HCT116 (cell line): ENCODE results near the gene GTSF1L. TPM values are rescaled to one million over a fixed set of nuclear protein-coding genes. Genes with fewer than 3 reads are reported as not detected.

ENCODE experiments used
- ATAC-seq: fragments of 200-7000 bp; cut with Tn5 transposase; 2 replicates; pipeline ENCODE4 v1.9.1; 2020; ENCODE audit warnings: mild to moderate bottlenecking, moderate library complexity
- BruUV-seq: library from RNA; stranded (reverse); fragments of 400-500 nt; replicated peaks from 2 replicates; lab custom pipeline; 2021; lab: Mats Ljungman, UMichigan
- CTCF ChIA-PET: fragments of 300-600 bp; sonication (Branson Sonifier 250); formaldehyde crosslinking; loops from one replicate; lab custom pipeline; 2021; ENCODE audit warnings: antibody characterized with exemption; lab: Charles Lee
- POLR2A ChIA-PET: fragments of 300-600, 350-600 bp; sonication (Branson Sonifier 250); formaldehyde crosslinking; loops from one replicate; lab custom pipeline; 2021; ENCODE audit warnings: antibody characterized with exemption; lab: Charles Lee
- RAD21 ChIA-PET, 2 experiments: fragments of 300-600 bp; sonication (Branson Sonifier 250); formaldehyde crosslinking; loops; one replicate each; lab custom pipeline; 2023; ENCODE audit warnings: low total read pairs in 2 of 2; ENCODE audit not compliant: uncharacterized antibody in 2 of 2, unreplicated experiment in 2 of 2, low non-redundant PET in 1 of 2; lab: Charles Lee
- DNase-seq: peaks from one replicate; pipeline ENCODE4 v3.0.0-alpha.2; 2010; ENCODE audit warnings: low read depth, low spot score
- H2AFZ ChIP-seq: fragments of 200-600 bp; shearing (Covaris generic), sonication (generic); 2 replicates; pipeline ENCODE4 v1.6.1; 2017; ENCODE audit warnings: low read depth, mixed run types, mixed read lengths, antibody characterized with exemption, low read length; ENCODE audit not compliant: poor library complexity, severe bottlenecking
- H3K27ac ChIP-seq: 2 replicates; pipeline ENCODE4 v1.5.1; 2012; ENCODE audit warnings: low read depth, low read length
- H3K27me3 ChIP-seq: fragments of 200-600 bp; sonication (generic); 2 replicates; pipeline ENCODE4 v1.6.1; 2016; ENCODE audit warnings: mixed run types, low read length, mixed read lengths; ENCODE audit not compliant: insufficient read depth
- H3K36me3 ChIP-seq, 2 experiments: fragments of 200-500 bp in 1 of 2; fragments of 200-600 bp in 1 of 2; sonication (Bioruptor generic) in 1 of 2; sonication (generic) in 1 of 2; 2 replicates each; pipeline versions ENCODE4 v1.5.1 to v1.6.1; 2014 to 2016; ENCODE audit warnings: low read length in 2 of 2, inconsistent platforms in 1 of 2, mixed read lengths in 1 of 2, mixed run types in 1 of 2; ENCODE audit not compliant: insufficient read depth in 2 of 2, control insufficient read depth in 1 of 2
- H3K4me1 ChIP-seq, 2 experiments: fragments of 200-600 bp in 1 of 2; sonication (generic) in 1 of 2; 2 replicates each; pipeline versions ENCODE4 v1.5.1 to v1.6.1; 2012 to 2017; ENCODE audit warnings: low read length in 2 of 2, inconsistent platforms in 1 of 2, mild to moderate bottlenecking in 1 of 2, mixed read lengths in 1 of 2, mixed run types in 1 of 2, moderate library complexity in 1 of 2; ENCODE audit not compliant: insufficient read depth in 2 of 2, control insufficient read depth in 1 of 2
- H3K4me2 ChIP-seq: fragments of 200-600 bp; sonication (generic); 2 replicates; pipeline ENCODE4 v1.6.1; 2017; ENCODE audit warnings: mixed run types, low read length, mixed read lengths
- H3K4me3 ChIP-seq, 2 experiments: fragments of 200-600 bp in 1 of 2; sonication (generic) in 1 of 2; replicated peaks in 1 of 2; 2 replicates each; pipeline ENCODE4 v1.5.1; 2011 to 2016; ENCODE audit warnings: low read length in 2 of 2, control low read depth in 1 of 2, low read depth in 1 of 2, mild to moderate bottlenecking in 1 of 2, mixed read lengths in 1 of 2, mixed run types in 1 of 2
- H3K79me2 ChIP-seq: fragments of 200-600 bp; sonication (generic); 2 replicates; pipeline ENCODE4 v1.6.1; 2017; ENCODE audit warnings: mild to moderate bottlenecking, mixed run types, low read length, moderate library complexity, mixed read lengths; ENCODE audit not compliant: insufficient read depth
- H3K9ac ChIP-seq: fragments of 200-600 bp; sonication (generic); 2 replicates; pipeline ENCODE4 v1.6.1; 2016; ENCODE audit warnings: low read length, mixed read lengths
- H3K9me2 ChIP-seq: fragments of 200-600 bp; sonication (generic), shearing (Covaris generic); 2 replicates; pipeline ENCODE4 v1.6.1; 2017; ENCODE audit warnings: mixed run types, mild to moderate bottlenecking, moderate library complexity; ENCODE audit not compliant: insufficient read depth
- H3K9me3 ChIP-seq, 2 experiments: fragments of 200-500 bp in 1 of 2; fragments of 200-600 bp in 1 of 2; sonication (Bioruptor generic) in 1 of 2; sonication (generic) in 1 of 2; 2 replicates each; pipeline ENCODE4 v1.6.1; 2014 to 2017; ENCODE audit warnings: low read length in 2 of 2, mixed read lengths in 2 of 2, inconsistent platforms in 1 of 2, low read depth in 1 of 2, mild to moderate bottlenecking in 1 of 2, mixed run types in 1 of 2, moderate library complexity in 1 of 2; ENCODE audit not compliant: control insufficient read depth in 1 of 2, insufficient read depth in 1 of 2
- H4K20me1 ChIP-seq: fragments of 200-600 bp; sonication (generic), shearing (Covaris generic); 2 replicates; pipeline ENCODE4 v1.6.1; 2017; ENCODE audit warnings: mixed run types, mild to moderate bottlenecking, moderate library complexity; ENCODE audit not compliant: insufficient read depth
- CEBPB ChIP-seq: IDR thresholded peaks from 2 replicates; pipeline ENCODE4 v1.6.1; 2012; ENCODE audit warnings: low read depth
- EGR1 ChIP-seq: IDR thresholded peaks from 2 replicates; pipeline ENCODE4 v1.6.1; 2012; ENCODE audit warnings: low read depth
- ELF1 ChIP-seq: IDR thresholded peaks from 2 replicates; pipeline ENCODE4 v1.6.1; 2012; ENCODE audit warnings: low read depth, borderline replicate concordance
- EZH2 ChIP-seq: fragments of 200-600 bp; sonication (generic); IDR thresholded peaks from 2 replicates; pipeline ENCODE4 v1.6.1; 2017; ENCODE audit warnings: antibody characterized with exemption, mixed run types
- FOSL1 ChIP-seq: IDR thresholded peaks from 2 replicates; pipeline ENCODE4 v1.6.1; 2012; ENCODE audit warnings: low read depth
- JUND ChIP-seq: IDR thresholded peaks from 2 replicates; pipeline ENCODE4 v1.6.1; 2012
- POLR2A ChIP-seq: IDR thresholded peaks from 2 replicates; pipeline ENCODE4 v1.7.0; 2011; ENCODE audit warnings: borderline replicate concordance; ENCODE audit not compliant: insufficient read depth, insufficient read length; ENCODE audit errors: extremely low read depth
- RAD21 ChIP-seq: IDR thresholded peaks from 2 replicates; pipeline ENCODE4 v1.6.1; 2012; ENCODE audit warnings: low read depth, mild to moderate bottlenecking
- SIN3A ChIP-seq: IDR thresholded peaks from 2 replicates; pipeline ENCODE4 v1.6.1; 2012; ENCODE audit warnings: low read depth
- SP1 ChIP-seq: IDR thresholded peaks from 2 replicates; pipeline ENCODE4 v1.6.1; 2012; ENCODE audit warnings: low read depth
- TCF7L2 ChIP-seq: IDR thresholded peaks from 2 replicates; pipeline ENCODE4 v1.7.0; 2011; ENCODE audit warnings: borderline replicate concordance, inconsistent platforms; ENCODE audit not compliant: insufficient read depth, insufficient read length; ENCODE audit errors: extremely low read depth
- ZNF274 ChIP-seq: fragments of 200-500 bp; sonication (Bioruptor generic); IDR thresholded peaks from 2 replicates; pipeline ENCODE4 v1.6.1; 2014; ENCODE audit warnings: mild to moderate bottlenecking, low read depth, low read length, inconsistent platforms
- intact Hi-C: fragments of 100-400 bp; cut with micrococcal nuclease; formaldehyde crosslinking; loops from 2 replicates; pipeline ENCODE4 v1.10.0; 2022
- total RNA-seq: library from RNA; stranded (reverse); gene quantifications from one replicate; pipeline ENCODE4 v1.2.1, GENCODE V29; 2021; ENCODE audit not compliant: unreplicated experiment
- TF ChIP-seq, protein P1 (sequence below): IDR thresholded peaks from 2 replicates; pipeline ENCODE4 v1.6.1; 2012
- TF ChIP-seq, protein P2 (sequence below): IDR thresholded peaks from 2 replicates; pipeline ENCODE4 v1.6.1; 2011; ENCODE audit warnings: mild to moderate bottlenecking, low read length, moderate library complexity; ENCODE audit not compliant: insufficient replicate concordance; ENCODE audit errors: extremely low read depth
- TF ChIP-seq, protein P3 (sequence below): IDR thresholded peaks from 2 replicates; pipeline ENCODE4 v1.6.1; 2012; ENCODE audit warnings: low read depth

Gene GTSF1L
- total RNA-seq, 1 experiment from 2014 or later = not detected

DNA sequence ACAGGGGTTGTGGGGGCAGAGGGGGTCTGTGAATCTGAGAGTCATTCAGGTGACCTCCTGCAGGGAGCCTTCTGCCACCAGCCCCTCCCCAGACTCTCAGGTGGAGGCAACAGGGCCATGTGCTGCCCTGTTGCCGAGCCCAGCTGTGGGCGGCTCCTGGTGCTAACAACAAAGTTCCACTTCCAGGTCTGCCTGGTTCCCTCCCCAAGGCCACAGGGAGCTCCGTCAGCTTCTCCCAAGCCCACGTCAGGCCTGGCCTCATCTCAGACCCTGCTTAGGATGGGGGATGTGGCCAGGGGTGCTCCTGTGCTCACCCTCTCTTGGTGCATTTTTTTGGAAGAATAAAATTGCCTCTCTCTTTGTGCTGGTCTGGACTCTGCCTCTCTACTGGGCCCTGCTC is 10.7 kb downstream of the GTSF1L start:
- H3K9me2 ChIP-seq = no peaks in the 10 kb centered on the region
- H3K4me2 ChIP-seq = no peak overlapping the region
- H4K20me1 ChIP-seq = no peaks in the 10 kb centered on the region
- RAD21 ChIA-PET = no interaction called here
- H3K9ac ChIP-seq = no peak overlapping the region
- DNase-seq = no peak
- H3K36me3 ChIP-seq = peaks cover 10 to 11% of the 10 kb centered on the region in 2 experiments; a peak in 1 of 4 replicates
- no peak overlapping the region for H2AFZ ChIP-seq
- no peaks in the 10 kb centered on the region for H3K9me3 ChIP-seq
- H3K27ac ChIP-seq = no peak overlapping the region
- no TSS peak for BruUV-seq
- H3K79me2 ChIP-seq = no peaks in the 10 kb centered on the region
- H3K27me3 ChIP-seq = no peaks in the 10 kb centered on the region
- no peaks in the 10 kb centered on the region for H3K4me1 ChIP-seq
- POLR2A ChIA-PET = no interaction called here
- no peak for TF ChIP-seq ELF1
- TF ChIP-seq JUND = no peak
- TF ChIP-seq, protein P1, sequence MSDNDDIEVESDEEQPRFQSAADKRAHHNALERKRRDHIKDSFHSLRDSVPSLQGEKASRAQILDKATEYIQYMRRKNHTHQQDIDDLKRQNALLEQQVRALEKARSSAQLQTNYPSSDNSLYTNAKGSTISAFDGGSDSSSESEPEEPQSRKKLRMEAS = no peak
- no peak for TF ChIP-seq FOSL1
- TF ChIP-seq CEBPB = no peak
- H3K4me3 ChIP-seq = no peak overlapping the region
- CTCF ChIA-PET = interaction anchor here (1.1 kb wide), 1 partner anchor 24 kb away, joined by 3 read pairs; no protein-coding TSS in a partner anchor
- intact Hi-C loops = no loop called here
- no peak for ATAC-seq

DNA sequence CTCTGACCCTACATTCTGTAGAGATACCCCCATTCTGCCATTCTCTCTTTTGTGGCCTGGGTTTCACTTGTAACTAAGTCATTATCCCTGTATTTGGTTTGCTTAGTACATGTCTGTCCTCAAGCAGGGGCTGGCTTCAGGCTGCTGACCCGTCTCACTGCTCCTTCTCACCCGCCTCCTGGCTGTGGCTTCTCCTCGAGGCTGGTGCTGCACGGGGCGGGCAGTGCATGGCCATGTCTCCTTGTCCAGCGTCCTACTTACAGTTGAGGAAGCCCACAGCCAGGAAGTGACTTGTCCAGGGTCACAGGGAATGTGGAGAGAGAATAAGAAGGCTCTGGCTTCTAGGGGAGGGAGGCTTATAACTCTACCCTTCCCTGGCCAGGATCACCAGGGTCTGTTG is 11.3 kb downstream of the GTSF1L start:
- ChIA-PET RAD21 (no interaction called here), CTCF (interaction anchor here (1.1 kb wide), 1 partner anchor 24 kb away, joined by 3 read pairs; no protein-coding TSS in a partner anchor), POLR2A (no interaction called here)
- Histone ChIP-seq H3K4me1 (no peaks in the 10 kb centered on the region), H3K79me2 (no peaks in the 10 kb centered on the region), H3K27ac (no peak overlapping the region), H2AFZ (no peak overlapping the region), H3K4me2 (no peak overlapping the region), H3K27me3 (no peaks in the 10 kb centered on the region), H3K4me3 (no peak overlapping the region), H3K36me3 (peaks cover 10 to 11% of the 10 kb centered on the region in 2 experiments; a peak in 1 of 4 replicates), H3K9me2 (no peaks in the 10 kb centered on the region), H3K9ac (no peak overlapping the region), H3K9me3 (no peaks in the 10 kb centered on the region), H4K20me1 (no peaks in the 10 kb centered on the region)
- no peak for DNase-seq
- no peak for ATAC-seq
- no TSS peak for BruUV-seq
- intact Hi-C loops = no loop called here
- TF ChIP-seq, protein P2, sequence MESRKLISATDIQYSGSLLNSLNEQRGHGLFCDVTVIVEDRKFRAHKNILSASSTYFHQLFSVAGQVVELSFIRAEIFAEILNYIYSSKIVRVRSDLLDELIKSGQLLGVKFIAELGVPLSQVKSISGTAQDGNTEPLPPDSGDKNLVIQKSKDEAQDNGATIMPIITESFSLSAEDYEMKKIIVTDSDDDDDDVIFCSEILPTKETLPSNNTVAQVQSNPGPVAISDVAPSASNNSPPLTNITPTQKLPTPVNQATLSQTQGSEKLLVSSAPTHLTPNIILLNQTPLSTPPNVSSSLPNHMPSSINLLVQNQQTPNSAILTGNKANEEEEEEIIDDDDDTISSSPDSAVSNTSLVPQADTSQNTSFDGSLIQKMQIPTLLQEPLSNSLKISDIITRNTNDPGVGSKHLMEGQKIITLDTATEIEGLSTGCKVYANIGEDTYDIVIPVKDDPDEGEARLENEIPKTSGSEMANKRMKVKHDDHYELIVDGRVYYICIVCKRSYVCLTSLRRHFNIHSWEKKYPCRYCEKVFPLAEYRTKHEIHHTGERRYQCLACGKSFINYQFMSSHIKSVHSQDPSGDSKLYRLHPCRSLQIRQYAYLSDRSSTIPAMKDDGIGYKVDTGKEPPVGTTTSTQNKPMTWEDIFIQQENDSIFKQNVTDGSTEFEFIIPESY = no peak
- TF ChIP-seq ELF1 (no peak), JUND (no peak), RAD21 (no peak), TCF7L2 (no peak), EGR1 (no peak), ZNF274 (no peak), SP1 (no peak), SIN3A (no peak), POLR2A (no peak), FOSL1 (no peak), EZH2 (no peak)
- TF ChIP-seq, protein P3, sequence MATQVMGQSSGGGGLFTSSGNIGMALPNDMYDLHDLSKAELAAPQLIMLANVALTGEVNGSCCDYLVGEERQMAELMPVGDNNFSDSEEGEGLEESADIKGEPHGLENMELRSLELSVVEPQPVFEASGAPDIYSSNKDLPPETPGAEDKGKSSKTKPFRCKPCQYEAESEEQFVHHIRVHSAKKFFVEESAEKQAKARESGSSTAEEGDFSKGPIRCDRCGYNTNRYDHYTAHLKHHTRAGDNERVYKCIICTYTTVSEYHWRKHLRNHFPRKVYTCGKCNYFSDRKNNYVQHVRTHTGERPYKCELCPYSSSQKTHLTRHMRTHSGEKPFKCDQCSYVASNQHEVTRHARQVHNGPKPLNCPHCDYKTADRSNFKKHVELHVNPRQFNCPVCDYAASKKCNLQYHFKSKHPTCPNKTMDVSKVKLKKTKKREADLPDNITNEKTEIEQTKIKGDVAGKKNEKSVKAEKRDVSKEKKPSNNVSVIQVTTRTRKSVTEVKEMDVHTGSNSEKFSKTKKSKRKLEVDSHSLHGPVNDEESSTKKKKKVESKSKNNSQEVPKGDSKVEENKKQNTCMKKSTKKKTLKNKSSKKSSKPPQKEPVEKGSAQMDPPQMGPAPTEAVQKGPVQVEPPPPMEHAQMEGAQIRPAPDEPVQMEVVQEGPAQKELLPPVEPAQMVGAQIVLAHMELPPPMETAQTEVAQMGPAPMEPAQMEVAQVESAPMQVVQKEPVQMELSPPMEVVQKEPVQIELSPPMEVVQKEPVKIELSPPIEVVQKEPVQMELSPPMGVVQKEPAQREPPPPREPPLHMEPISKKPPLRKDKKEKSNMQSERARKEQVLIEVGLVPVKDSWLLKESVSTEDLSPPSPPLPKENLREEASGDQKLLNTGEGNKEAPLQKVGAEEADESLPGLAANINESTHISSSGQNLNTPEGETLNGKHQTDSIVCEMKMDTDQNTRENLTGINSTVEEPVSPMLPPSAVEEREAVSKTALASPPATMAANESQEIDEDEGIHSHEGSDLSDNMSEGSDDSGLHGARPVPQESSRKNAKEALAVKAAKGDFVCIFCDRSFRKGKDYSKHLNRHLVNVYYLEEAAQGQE = no peak
- TF ChIP-seq, protein P1 = no peak
